Endodermal cell (in vitro differentiated cells): Measurements from ENCODE around the gene BEST4. TPM values are rescaled to one million over a fixed set of nuclear protein-coding genes. Genes with fewer than 3 reads are reported as not detected.

Experiments
- DNase-seq: peaks from one replicate; pipeline ENCODE4 v3.0.0-alpha.2; 2017
- H3K27ac ChIP-seq: 2 replicates; pipeline ENCODE4 v1.5.1; 2013; ENCODE audit warnings: mild to moderate bottlenecking, low read depth, low read length, moderate library complexity
- H3K27me3 ChIP-seq: 2 replicates; pipeline ENCODE4 v1.6.1; 2013; ENCODE audit warnings: mild to moderate bottlenecking, low read length, moderate library complexity; ENCODE audit not compliant: insufficient read depth, control insufficient read depth, poor library complexity, severe bottlenecking
- H3K36me3 ChIP-seq: 2 replicates; pipeline ENCODE4 v1.7.0; 2013; ENCODE audit warnings: mild to moderate bottlenecking, low read length, moderate library complexity; ENCODE audit not compliant: control insufficient read depth, insufficient read depth
- H3K4me1 ChIP-seq: one replicate; pipeline ENCODE4 v1.7.0; 2013; ENCODE audit warnings: low read length; ENCODE audit not compliant: control insufficient read depth, insufficient read depth
- H3K4me3 ChIP-seq: 2 replicates; pipeline ENCODE4 v1.5.1; 2013; ENCODE audit warnings: mild to moderate bottlenecking, low read length, moderate library complexity
- H3K9ac ChIP-seq: 2 replicates; pipeline ENCODE4 v1.6.1; 2013; ENCODE audit warnings: mild to moderate bottlenecking, low read length, moderate library complexity; ENCODE audit not compliant: poor library complexity, severe bottlenecking; ENCODE audit errors: extremely low read depth
- H3K9me3 ChIP-seq: 2 replicates; pipeline ENCODE4 v1.6.1; 2013; ENCODE audit warnings: mild to moderate bottlenecking, low read length, moderate library complexity; ENCODE audit not compliant: control insufficient read depth
- H3K27ac Mint-ChIP-seq: 2 replicates; pipeline ENCODE4 v1.8.0; 2020; ENCODE audit warnings: mixed read lengths
- H3K27me3 Mint-ChIP-seq: 2 replicates; pipeline ENCODE4 v1.8.0; 2021; ENCODE audit warnings: mild to moderate bottlenecking, mixed read lengths; ENCODE audit not compliant: insufficient read depth
- H3K36me3 Mint-ChIP-seq: 2 replicates; pipeline ENCODE4 v1.8.0; 2020; ENCODE audit warnings: low read depth, mixed read lengths
- H3K4me1 Mint-ChIP-seq: 2 replicates; pipeline ENCODE4 v1.8.0; 2020; ENCODE audit warnings: mixed read lengths
- H3K4me3 Mint-ChIP-seq: 2 replicates; pipeline ENCODE4 v1.8.0; 2020; ENCODE audit warnings: mild to moderate bottlenecking, moderate library complexity, mixed read lengths
- H3K9me3 Mint-ChIP-seq: 2 replicates; pipeline ENCODE4 v1.8.0; 2020; ENCODE audit warnings: mild to moderate bottlenecking, mixed read lengths
- CTCF ChIP-seq: fragments of 200-600 bp; sonication (generic); conservative IDR thresholded peaks from 2 replicates; pipeline ENCODE4 v1.5.0; 2021; ENCODE audit warnings: antibody characterized with exemption, mild to moderate bottlenecking
- WGBS, 2 experiments: methylation state at CpG; one replicate each; pipeline versions ENCODE4 v1.1.5 to v1.1.7; 2013; ENCODE audit warnings: missing lambda C conversion rate in 2 of 2, mixed read lengths in 1 of 2; ENCODE audit not compliant: insufficient coverage in 1 of 2, insufficient read length in 1 of 2; 5-methylcytosine and 5-hydroxymethylcytosine counted together
- total RNA-seq, 2 donors: library from RNA; stranded (reverse); fragmentation: NEBNext Ultra II Directional in 1 of 2; extraction: Animal tissue kit (Norgen Biotek cat#: 25700) in 1 of 2; gene quantifications; 2 replicates in 1 of 2; 3 replicates in 1 of 2; pipeline ENCODE4 v1.2.1, GENCODE V29; 2021

Gene BEST4
- total RNA-seq, 2 donors from 2014 or later, result 1.6 to 2.3 TPM

GRCh38 chr1:44822981-44823451, 35.0 kb upstream of the BEST4 start:
- H3K36me3 ChIP-seq, result no peaks in the 10 kb centered on the region
- no peaks in the 10 kb centered on the region for H3K4me1 ChIP-seq
- 93 to 100% methylated on average over 6 to 15 of the region's 15 CpGs for WGBS, 2 experiments
- H3K27ac Mint-ChIP-seq, result no peak overlapping the region
- peak; percentile 43 for DNase-seq
- H3K27me3 Mint-ChIP-seq, result peaks cover 2% of the 10 kb centered on the region
- H3K9me3 ChIP-seq, result no peaks in the 10 kb centered on the region
- no peak overlapping the region for H3K27ac ChIP-seq
- no peak for TF ChIP-seq CTCF
- H3K9ac ChIP-seq, result no peak overlapping the region
- H3K4me3 Mint-ChIP-seq, result no peak overlapping the region
- no peaks in the 10 kb centered on the region for H3K9me3 Mint-ChIP-seq
- H3K36me3 Mint-ChIP-seq, result no peaks in the 10 kb centered on the region
- H3K27me3 ChIP-seq, result no peaks in the 10 kb centered on the region
- peaks cover 17% of the 10 kb centered on the region for H3K4me1 Mint-ChIP-seq
- H3K4me3 ChIP-seq, result no peak overlapping the region

GRCh38 chr1:44822131-44822701, 34.2 kb upstream of the BEST4 start:
- WGBS, 2 experiments, result 87 to 90% methylated on average over 2 to 6 of the region's 6 CpGs
- peak; percentile 50 for DNase-seq

GRCh38 chr1:44821240-44821715, 33.3 kb upstream of the BEST4 start:
- WGBS, 2 experiments, result 91 to 95% methylated on average over 7 to 9 of the region's 9 CpGs
- Histone ChIP-seq H3K27me3 (no peaks in the 10 kb centered on the region), H3K36me3 (no peaks in the 10 kb centered on the region), H3K4me3 (no peak overlapping the region), H3K9ac (no peak overlapping the region), H3K27ac (no peak overlapping the region), H3K4me1 (no peaks in the 10 kb centered on the region), H3K9me3 (no peaks in the 10 kb centered on the region)
- peak overlapping the region; percentile 65 for H3K4me3 Mint-ChIP-seq
- peak; percentile 50 for DNase-seq
- H3K9me3 Mint-ChIP-seq, result no peaks in the 10 kb centered on the region
- no peak for TF ChIP-seq CTCF
- H3K36me3 Mint-ChIP-seq, result no peaks in the 10 kb centered on the region
- peak overlapping the region; percentile 100 for H3K27ac Mint-ChIP-seq
- peaks cover 17% of the 10 kb centered on the region for H3K4me1 Mint-ChIP-seq
- peaks cover 5% of the 10 kb centered on the region for H3K27me3 Mint-ChIP-seq

More at GRCh38 chr1:44822131-44822701, 34.2 kb upstream of the BEST4 start:
- Mint-ChIP-seq H3K4me3 (no peak overlapping the region), H3K9me3 (no peaks in the 10 kb centered on the region), H3K27me3 (peaks cover 5% of the 10 kb centered on the region), H3K27ac (no peak overlapping the region), H3K4me1 (peaks cover 17% of the 10 kb centered on the region), H3K36me3 (no peaks in the 10 kb centered on the region)
- no peaks in the 10 kb centered on the region for H3K36me3 ChIP-seq
- no peak overlapping the region for H3K27ac ChIP-seq
- H3K4me3 ChIP-seq, result no peak overlapping the region
- H3K27me3 ChIP-seq, result no peaks in the 10 kb centered on the region
- H3K9ac ChIP-seq, result no peak overlapping the region
- TF ChIP-seq CTCF, result no peak
- H3K9me3 ChIP-seq, result no peaks in the 10 kb centered on the region
- no peaks in the 10 kb centered on the region for H3K4me1 ChIP-seq
